Osteoblast (primary cell): Measurements from ENCODE around the gene SETD1A. TPM values are rescaled to one million over a fixed set of nuclear protein-coding genes. Genes with fewer than 3 reads are reported as not detected.

Experiments used
- DNase-seq: peaks from one replicate; pipeline ENCODE4 v3.0.0; 2011; ENCODE audit warnings: low spot score, mixed read lengths; ENCODE audit not compliant: insufficient read length; ENCODE audit errors: missing footprints
- H2AFZ ChIP-seq: 2 replicates; pipeline ENCODE4 v1.6.0; 2011; ENCODE audit warnings: mild to moderate bottlenecking, low read length
- H3K27ac ChIP-seq: 2 replicates; pipeline ENCODE4 v1.5.1; 2011; ENCODE audit warnings: mild to moderate bottlenecking, low read depth, low read length, moderate library complexity
- H3K27me3 ChIP-seq: 2 replicates; pipeline ENCODE4 v1.6.0; 2012; ENCODE audit warnings: mild to moderate bottlenecking, control low read depth, inconsistent platforms, low read length, moderate library complexity; ENCODE audit not compliant: insufficient read depth
- H3K36me3 ChIP-seq: 2 replicates; pipeline ENCODE4 v1.5.1; 2011; ENCODE audit warnings: mild to moderate bottlenecking, low read length, control low read depth, moderate library complexity; ENCODE audit not compliant: insufficient read depth
- H3K4me1 ChIP-seq: 2 replicates; pipeline ENCODE4 v1.5.1; 2011; ENCODE audit warnings: mild to moderate bottlenecking, low read length, control low read depth, moderate library complexity; ENCODE audit not compliant: insufficient read depth
- H3K4me2 ChIP-seq: 2 replicates; pipeline ENCODE4 v1.6.0; 2011; ENCODE audit warnings: mild to moderate bottlenecking, low read length; ENCODE audit not compliant: insufficient read depth
- H3K4me3 ChIP-seq: fragments of 200-600 bp; sonication (generic); 3 replicates; pipeline ENCODE4 v1.5.1; 2012; ENCODE audit warnings: mild to moderate bottlenecking, low read length, inconsistent platforms; ENCODE audit not compliant: insufficient read depth
- H3K79me2 ChIP-seq: 2 replicates; pipeline ENCODE4 v1.6.0; 2012; ENCODE audit warnings: mild to moderate bottlenecking, low read length, control low read depth, inconsistent platforms; ENCODE audit not compliant: insufficient read depth
- H3K9me3 ChIP-seq: 2 replicates; pipeline ENCODE4 v1.5.1; 2011; ENCODE audit warnings: low read depth, low read length, control low read depth
- H4K20me1 ChIP-seq: 2 replicates; pipeline ENCODE4 v1.6.0; 2012; ENCODE audit warnings: mild to moderate bottlenecking, low read length, control low read depth; ENCODE audit not compliant: insufficient read depth
- CTCF ChIP-seq: IDR thresholded peaks from 2 replicates; pipeline ENCODE4 v1.5.1; 2011; ENCODE audit warnings: mild to moderate bottlenecking, low read depth, low read length, moderate library complexity; ENCODE audit errors: extremely low read depth
- total RNA-seq: library from RNA; depleted of rRNA; stranded (reverse); fragments of >200 nt; gene quantifications from 2 replicates; pipeline ENCODE4 v1.2.3, GENCODE V29; 2012

The SETD1A gene
- total RNA-seq, 1 donor = 2.2 TPM

GRCh38 chr16:30947859-30948666, 9.5 kb upstream of the SETD1A start:
- Histone ChIP-seq H4K20me1 (peaks cover 14% of the 10 kb centered on the region), H3K36me3 (peaks cover 16% of the 10 kb centered on the region), H3K27me3 (no peaks in the 10 kb centered on the region), H3K4me1 (peaks cover 23% of the 10 kb centered on the region), H3K79me2 (peaks cover 8% of the 10 kb centered on the region), H3K4me3 (peak overlapping the region; percentile 86), H3K4me2 (peak overlapping the region; percentile 92), H3K27ac (peak overlapping the region; percentile 27), H2AFZ (no peak overlapping the region), H3K9me3 (no peaks in the 10 kb centered on the region)
- peak; percentile 99 for DNase-seq
- TF ChIP-seq CTCF = no peak

GRCh38 chr16:30948667-30949649, 8.6 kb upstream of the SETD1A start, which contains the start of gene ORAI3:
Gene ORAI3, plus strand, starts transcription at chr16:30949068. Its CDS starts 222 bp downstream, at chr16:30949290.
- no peak for TF ChIP-seq CTCF
- Histone ChIP-seq H3K36me3 (peaks cover 10% of the 10 kb centered on the region), H3K4me1 (peaks cover 23% of the 10 kb centered on the region), H3K27ac (peak within 1 kb of the TSS; percentile 65), H2AFZ (peak within 1 kb of the TSS; percentile 27), H3K27me3 (no peaks in the 10 kb centered on the region), H3K79me2 (peaks cover 8% of the 10 kb centered on the region), H3K4me3 (peak within 1 kb of the TSS; percentile 86), H3K9me3 (no peaks in the 10 kb centered on the region), H3K4me2 (peak within 1 kb of the TSS; percentile 92), H4K20me1 (peaks cover 19% of the 10 kb centered on the region)
- DNase-seq = peak; percentile 88

GRCh38 chr16:30949650-30950515, 7.7 kb upstream of the SETD1A start:
- Histone ChIP-seq H3K79me2 (peaks cover 8% of the 10 kb centered on the region), H3K9me3 (no peaks in the 10 kb centered on the region), H3K4me2 (peak overlapping the region; percentile 92), H3K27ac (peak overlapping the region; percentile 65), H3K4me1 (peaks cover 23% of the 10 kb centered on the region), H4K20me1 (peaks cover 19% of the 10 kb centered on the region), H3K36me3 (peaks cover 1% of the 10 kb centered on the region), H3K27me3 (no peaks in the 10 kb centered on the region), H3K4me3 (peak overlapping the region; percentile 86), H2AFZ (no peak overlapping the region)
- peak; percentile 91 for DNase-seq
- TF ChIP-seq CTCF = no peak
